Limb (tissue), 2 donors: Measurements from ENCODE around the gene HTR3C.
"Not testable (repeated sequence)": the region's sequence is repeated elsewhere in the genome, so short reads cannot be mapped to it uniquely, and the experiment has no call there.

Experiments
- DNase-seq, 2 donors: peaks; one replicate each; pipeline ENCODE4 v3.0.0-alpha.2; 2016; ENCODE audit errors: extremely low spot score in 2 of 2

HTR3C gene, protein sequence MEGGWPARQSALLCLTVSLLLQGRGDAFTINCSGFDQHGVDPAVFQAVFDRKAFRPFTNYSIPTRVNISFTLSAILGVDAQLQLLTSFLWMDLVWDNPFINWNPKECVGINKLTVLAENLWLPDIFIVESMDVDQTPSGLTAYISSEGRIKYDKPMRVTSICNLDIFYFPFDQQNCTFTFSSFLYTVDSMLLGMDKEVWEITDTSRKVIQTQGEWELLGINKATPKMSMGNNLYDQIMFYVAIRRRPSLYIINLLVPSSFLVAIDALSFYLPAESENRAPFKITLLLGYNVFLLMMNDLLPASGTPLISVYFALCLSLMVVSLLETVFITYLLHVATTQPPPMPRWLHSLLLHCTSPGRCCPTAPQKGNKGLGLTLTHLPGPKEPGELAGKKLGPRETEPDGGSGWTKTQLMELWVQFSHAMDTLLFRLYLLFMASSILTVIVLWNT

DNA sequence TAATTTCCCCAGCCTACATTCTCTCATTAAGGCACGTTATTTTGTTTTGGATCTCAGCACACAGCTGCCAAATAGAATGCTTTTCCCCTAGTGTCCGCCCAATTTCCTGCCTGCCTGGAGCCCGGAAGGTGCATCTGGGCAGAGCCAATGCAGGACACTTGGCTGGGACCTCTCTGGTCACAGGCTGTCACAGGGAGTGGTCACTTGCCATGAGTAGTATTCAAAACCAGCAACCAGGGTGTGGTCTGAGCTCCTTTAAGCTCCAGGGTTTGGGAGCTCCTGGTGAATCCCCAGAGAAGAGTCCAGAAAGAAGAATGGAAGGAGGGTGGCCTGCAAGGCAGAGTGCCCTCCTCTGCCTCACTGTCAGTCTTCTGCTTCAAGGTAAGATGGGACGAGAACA is at the start of gene HTR3C:
Gene HTR3C (plus strand): TSS at position 281 of the 400 bp plus-strand sequence. CDS start 34 bp downstream, at position 315.
- DNase-seq: no peak

DNA sequence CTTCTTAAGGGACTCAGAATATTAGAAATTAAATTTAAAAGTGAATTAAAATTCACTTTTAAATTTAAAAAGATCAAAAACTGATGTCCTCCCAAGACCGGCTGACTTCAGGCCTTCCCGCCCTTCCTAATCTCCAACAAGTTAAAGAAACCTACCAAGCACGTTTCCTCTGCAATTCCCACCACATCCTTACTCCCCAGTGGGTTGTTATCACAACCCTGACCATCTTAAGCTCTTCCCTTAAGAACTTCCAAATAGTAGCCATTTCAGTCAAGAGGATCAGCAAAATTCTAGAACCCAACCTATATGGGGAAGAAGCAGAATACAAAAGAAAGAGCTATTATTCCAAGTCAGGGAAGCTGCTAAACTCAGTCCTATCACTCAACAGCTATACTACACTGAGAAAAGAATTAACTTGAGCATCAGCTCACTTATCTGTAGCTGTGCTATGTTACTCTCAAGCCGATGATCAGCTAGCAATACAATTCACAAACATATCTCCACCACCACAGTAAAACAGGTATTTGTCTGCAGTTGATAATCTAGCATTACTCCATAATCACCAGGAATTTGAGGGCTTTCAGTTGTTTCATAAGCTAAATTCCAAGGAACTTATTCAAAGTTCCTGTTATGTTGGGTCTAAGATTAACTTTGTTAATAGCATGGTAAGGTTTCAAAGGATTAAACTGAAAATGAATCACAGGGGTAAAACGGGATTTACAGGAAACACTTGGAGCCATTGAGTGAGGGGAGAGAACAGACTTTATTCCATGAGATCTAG is 49.5 kb upstream of the HTR3C start:
- DNase-seq: no peak

DNA sequence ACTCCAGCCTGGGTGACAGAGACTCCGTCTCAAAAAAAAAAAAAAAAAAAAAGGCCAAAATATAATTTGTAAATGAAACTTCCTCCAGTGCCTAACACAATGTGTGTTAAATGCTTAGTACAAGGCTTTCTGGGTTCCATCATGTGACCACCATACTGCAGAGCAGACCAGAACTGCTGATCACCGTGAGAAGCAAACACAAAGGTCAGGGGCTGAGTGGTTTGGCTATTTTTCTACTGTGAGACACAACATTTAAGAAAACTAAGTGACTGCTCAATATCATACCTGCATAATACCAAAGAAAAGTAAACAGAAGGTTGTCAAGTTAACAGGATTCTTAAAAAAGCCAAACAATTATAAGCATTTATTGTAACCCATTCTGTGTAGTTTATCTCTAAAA is 48.4 kb upstream of the HTR3C start:
- DNase-seq: no peak

DNA sequence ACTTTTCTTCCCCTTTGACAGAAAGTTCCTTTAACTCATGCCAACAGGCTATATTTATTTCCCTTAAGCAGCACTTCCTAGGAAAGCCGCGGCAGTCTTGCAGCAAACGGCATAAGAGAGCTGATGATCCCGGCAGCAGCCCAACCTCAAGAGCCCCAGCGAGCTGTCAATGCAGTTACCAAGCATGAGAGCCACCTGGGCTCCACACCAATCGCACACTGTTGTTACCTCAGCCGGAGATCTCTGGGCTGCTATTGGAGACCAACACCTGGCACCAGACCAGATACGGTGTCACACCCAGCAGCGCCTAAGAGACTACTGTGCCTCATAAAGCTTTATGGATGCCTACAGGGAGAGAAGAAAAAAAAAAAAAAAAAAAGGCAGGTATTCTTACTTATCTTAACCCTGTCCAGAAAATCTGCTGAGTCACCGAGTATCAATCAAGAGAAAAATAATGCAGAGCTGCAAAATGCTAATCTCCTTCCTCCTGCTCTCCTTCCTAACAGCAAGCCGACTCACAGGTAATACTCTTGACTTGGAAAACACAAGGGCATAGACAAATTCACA is 46.8 kb upstream of the HTR3C start:
- DNase-seq: peak in 1 of 2 donors; percentile 40

DNA sequence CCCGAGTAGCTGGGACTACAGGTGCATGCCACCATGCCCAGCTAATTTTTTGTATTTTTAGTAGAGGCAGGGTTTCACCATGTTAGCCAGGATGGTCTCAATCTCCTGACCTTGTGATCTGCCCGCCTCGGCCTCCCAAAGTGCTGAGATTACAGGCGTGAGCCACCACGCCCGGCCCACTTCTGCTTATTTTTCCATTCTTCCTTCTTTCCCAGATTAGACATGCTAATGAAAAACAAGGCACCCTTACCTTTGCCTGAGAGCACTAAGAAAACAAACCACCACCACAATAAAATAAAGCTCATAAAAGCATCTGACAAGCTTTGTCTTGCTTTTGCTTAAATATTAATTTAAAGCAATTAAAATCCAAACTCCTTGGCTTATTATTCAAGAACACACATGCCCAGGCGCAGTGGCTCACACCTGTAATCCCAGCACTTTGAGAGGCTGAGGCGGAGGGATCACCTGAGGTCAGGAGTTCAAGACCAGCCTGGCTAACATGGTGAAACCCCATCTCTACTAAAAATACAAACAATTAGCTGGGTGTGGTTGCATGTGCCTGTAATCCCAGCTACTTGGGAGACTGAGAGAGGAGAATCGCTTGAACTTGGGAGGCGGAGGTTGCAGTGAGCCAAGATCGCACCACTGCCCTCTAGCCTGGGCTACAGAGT is 45.6 kb upstream of the HTR3C start:
- not testable (repeated sequence) for DNase-seq

DNA sequence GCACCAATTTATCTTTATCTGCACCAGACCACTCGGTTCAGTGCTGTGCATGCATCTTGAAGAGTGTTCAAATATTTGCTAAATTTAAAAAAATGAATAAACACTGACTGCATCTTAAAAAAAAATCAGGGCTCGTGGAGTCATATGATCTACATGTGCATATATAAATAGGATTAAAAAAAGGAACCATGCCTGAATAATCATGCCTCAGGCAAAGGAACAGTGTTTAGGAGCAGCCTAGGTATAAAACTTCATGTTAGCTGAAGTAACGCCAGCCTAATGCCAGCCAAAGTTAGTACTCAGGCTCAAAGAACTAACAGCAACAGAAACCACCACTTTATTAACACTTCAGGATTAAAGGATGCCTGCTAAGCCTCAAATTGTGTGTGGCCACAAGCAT is 44.7 kb upstream of the HTR3C start:
- no peak for DNase-seq

DNA sequence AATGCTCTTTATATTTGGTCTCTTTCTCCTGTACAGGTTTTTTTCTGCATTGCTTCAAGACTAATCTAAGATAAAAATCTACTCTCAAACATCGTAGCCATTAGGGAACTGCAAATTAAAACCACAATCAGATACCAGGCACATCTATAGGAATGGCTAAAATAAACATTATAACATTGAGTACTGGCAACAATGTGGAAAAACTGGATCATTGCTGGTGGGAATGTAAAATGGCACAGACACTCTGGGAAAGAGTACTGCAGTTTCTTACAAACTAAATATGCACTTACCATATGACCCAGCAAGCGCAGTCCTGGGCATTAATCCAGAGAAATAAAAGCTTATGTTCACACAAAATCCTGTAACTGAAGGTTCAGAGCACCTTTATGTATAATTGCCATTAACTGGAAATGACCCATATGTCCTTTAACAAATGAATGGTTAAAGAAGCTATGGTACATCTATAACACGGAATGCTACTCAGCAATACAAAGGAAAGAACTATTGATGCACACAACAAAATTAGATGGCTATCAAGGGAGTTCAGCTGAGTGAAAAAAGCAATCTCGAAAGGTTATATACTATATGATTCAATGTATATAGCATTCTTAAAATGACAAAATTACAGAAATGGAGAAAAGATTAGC is 41.5 kb upstream of the HTR3C start:
- DNase-seq: no peak

DNA sequence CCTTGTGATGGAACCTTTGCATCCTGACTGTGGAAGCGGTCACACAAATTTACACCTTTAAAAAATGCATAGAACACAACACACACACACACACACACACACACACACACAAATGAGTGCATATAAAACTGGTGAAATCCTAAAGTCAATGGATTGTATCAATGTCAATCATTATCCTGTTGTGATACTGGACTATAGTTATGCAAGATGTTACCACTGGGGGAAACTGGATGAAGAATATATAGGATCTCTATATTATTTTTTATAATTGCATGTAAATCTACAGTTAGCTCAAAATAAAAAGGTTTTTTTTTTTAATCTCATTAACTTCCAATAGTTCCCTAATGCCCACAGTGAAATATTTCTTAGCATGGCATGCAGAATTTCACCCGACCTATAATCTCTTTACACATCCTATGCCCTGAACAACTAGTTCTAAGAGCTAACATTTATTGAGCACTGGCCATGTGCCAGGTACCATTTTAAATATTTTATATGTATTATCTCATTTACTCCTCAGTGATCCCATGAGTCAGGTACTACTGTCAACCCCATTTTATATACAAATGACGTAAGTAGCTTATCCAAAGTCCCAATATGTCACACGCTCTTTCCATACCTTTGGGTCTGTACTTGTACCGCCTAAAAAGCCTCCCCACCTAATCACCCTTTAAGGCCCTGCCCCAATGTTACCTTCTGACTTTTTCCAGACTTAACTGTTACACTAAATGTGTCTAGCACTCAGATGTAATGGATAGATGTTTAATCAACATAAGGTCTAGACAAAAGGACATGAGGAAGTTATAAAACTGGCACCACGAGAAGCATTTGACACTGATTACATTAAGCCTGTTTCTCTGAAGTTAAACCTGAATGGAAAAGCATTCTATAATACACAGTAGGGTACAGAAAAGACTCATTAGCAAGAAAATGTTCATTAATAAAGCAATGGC is 40.6 kb upstream of the HTR3C start:
- DNase-seq: no peak

DNA sequence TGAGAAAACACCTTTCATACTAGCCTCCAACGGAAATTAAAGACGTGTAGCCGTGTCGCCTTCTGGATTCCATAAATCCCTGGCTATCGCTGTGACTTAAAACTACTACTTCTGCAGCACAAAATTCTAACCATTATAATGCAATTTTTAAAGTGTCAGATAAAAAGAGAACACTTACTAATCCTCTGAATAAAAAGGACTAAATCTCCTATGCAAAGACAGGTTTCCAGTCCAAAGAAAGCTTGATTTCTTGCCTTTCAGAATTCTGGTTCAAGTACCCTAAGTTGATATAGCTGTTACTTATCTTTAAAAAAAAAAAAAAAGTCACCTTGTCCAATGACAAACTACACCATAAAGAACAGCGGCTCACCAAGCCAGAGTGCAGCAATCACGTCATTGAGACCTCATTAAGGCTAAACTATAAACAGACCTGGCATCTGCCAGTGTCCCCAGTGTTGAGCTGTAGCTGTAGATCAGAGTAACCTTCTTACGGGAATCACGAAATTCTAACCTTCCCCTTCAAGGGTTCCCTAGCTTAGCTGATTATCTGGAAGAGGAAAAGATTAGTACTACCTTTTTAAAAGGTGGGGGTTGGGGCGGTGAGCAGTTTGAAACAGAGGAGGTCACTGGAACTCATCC is 37.3 kb upstream of the HTR3C start:
- no peak for DNase-seq

DNA sequence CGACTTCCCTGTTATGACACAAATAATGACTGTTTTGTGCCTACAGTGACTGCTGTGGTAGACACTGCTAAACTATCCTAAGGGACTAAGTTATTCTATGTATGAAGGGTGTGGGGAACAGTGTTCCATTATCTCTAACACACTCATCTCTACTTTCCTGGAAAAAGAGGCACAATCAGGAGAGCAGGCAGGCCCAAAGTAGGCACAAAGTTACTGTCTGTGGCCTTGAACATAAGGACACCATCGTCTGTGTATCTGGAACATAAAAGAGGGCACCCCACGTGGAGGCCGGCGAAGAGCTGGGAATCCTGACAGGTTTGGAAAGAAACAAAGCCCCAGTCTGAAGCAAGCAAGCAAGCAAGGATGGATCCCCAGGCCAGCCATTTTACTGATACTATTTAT is 36.7 kb upstream of the HTR3C start:
- no peak for DNase-seq

DNA sequence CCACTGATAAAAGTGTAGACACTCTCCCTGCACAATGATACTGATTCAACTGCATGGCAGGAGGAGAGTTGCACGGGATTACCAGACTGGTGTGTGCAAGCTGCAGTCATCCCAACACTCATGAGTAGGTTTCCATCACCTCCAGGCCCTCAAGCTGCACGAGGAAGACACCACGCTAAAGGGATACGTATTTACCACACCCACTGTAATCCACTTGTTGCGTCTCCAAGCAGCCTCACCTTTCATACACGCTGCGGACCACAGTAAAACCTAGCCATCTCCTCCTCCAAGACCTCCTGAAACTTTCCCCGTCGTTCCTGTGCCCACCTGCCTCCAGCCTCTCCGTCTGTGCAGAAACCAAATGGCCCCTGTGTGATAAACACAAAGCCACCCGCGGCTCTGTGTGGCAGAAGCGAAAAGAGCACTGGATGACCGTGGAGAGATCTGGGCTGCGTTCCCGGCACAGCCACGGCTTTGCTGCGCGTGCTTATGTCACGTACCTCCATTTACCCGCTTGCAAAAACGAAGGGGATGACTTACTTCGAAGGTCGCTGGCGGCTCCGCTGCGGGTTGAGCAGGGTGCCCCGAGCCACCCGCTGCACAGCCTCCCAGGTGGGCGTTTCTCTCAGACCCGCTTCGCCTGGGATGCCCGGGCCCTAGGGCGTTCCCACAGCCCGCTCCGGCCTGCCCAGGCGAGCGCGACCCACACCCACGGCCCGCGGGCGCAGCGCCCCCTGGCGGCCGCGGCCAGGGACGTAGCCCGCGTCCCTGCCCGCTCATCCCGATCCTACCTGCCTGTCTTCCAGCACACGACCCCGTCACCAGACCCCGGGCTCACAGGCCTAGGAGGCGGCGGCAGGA is 35.8 kb upstream of the HTR3C start:
- peak; percentile 69 to 81 for DNase-seq

DNA sequence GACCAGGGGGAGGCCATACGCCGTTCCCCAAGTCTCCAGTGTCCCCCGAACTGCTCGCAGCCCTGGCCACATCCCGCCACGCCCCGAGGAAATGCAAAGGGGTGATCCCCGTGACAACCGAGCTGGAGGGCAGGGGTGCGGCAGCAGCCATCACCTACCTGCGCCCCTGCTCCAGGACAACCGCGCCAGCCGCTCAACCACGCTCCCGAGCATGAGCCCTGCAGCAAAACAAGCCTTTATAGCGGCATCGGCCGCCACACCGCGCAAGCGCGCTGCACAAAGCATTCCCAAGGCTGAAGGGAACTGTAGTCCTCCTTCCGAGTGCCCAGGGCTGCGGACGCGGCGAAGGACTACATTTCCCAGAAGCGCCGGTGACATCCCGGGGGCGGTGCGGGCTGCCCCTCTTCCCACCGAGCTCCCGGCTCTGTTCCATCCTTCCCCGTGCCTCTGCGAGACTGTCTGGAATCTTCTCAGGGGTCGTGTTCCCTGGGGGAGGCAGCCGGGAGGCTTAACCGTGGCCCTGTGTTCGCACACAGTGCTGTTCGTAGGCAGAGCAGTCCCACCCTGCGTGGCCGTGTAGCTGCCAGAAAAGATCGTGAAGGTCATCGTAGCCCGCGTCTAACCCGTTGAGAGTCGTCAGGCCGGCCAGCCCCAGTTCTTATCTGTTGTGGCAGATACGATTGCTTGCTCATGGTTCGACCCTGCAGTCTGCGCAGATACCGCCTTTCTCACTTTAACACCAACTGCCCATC is 35.0 kb upstream of the HTR3C start, which contains the start of gene ABCC5:
Gene ABCC5 (minus strand): TSS at position 213 of the 752 bp plus-strand sequence. CDS start 3,492 bp downstream, outside the sequence.
- DNase-seq: peak; percentile 95

DNA sequence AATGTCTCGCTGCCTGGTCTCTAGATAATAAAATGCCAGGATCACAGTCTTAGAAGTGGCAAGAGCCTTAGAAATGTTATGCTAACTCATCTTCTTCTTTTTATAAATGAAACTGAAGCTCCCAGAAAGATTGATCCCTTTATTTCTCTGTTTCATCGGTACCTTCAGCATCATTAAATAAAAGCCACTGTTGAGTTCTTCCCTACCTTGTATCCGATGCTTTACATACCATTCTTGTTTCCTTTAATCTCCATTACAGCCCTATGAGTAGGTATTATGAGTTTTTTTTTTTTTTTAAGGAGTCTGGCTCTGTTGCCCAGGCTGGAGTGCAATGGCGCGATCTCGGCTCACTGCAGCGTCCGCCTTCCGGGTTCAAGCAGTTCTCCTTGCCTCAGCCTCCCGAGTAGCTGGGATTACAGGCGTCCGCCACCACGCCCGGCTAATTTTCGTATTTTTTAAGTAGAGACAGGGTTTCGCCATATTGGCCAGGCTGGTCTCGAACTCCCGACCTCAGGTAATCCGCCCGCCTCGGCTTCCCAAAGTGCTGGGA is 34.3 kb upstream of the HTR3C start:
- DNase-seq: no peak

DNA sequence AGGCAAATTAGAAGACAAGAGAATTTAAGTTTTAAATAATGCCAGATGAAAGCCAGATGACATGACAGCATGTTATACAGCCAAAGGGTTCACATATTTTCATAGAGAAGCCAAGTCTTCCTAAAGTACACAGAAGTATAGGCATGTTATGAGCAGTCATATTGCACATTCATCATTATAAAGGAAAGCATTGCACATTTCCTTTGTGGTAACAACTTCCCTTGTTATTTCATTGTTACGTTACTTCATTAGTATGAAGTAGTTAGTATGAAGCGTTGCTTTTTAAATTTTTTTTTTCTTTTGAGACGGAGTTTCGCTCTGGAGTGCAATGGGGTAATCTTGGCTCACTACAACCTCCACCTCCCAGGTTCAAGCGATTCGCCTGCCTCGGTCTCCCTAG is 30.5 kb upstream of the HTR3C start:
- no peak for DNase-seq

DNA sequence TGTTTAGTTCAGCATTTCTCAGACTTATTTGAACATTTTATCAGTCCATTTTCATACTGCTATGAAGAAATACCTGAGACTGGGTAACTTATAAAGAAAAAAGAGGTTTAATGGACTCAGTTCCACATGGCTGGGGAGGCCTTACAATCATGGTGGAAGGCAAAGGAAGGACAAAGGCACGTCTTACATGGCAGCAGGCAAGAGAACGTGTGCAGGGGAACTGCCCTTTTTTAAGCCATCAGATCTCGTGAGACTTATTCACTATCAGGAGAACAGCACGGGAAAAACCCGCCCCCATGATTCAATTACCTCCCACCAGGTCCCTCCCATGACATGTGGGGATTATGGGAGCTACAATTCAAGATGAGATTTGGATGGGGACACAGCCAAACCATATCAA is 27.6 kb upstream of the HTR3C start:
- not testable (repeated sequence) for DNase-seq

DNA sequence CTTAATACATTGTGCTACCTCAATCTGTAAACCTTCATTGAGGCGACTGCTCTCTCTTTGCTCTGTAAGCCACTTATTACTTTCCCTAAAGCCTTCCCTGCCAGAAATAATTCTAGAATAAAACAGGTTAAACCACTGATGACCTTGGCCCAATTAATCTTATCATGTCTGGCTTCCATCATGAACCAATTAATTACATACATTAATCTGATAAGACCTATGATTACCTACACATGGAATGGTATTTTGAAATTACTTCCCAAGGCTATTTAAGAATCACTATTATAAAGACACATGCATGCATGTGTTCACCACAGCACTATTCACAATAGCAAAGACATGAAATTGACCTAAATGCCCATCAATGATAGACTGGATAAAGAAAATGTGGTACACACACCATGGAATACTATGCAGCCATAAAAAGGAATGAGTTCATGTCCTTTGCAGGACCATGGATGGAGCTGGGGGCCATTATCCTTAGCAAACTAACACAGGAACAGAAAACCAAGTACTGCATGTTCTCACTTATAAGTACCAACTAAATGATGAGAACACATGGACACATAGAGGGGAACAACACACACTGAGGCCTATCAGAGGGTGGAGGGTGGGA is 24.5 kb upstream of the HTR3C start:
- not testable (repeated sequence) for DNase-seq

DNA sequence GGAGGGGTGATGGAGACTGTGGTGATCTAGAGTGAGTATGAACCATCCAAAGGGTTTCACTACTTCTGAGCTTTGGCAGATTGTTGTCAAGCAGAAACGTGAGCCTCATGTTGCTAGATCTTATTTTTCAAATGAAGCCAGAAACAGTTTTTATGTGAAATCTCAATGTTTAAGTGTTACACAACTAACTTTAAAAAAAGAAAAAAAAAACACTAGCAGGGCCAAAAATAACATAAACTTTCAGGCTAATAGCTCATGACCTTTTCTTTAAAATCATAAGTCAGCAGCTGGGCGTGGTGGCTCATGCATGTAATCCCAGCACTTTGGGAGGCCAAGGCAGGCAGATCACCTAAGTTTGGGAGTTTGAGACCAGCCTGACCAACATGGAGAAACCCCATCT is 23.4 kb upstream of the HTR3C start:
- DNase-seq: no peak
